ENCODE results near the gene FPGS.

The FPGS gene

DNA sequence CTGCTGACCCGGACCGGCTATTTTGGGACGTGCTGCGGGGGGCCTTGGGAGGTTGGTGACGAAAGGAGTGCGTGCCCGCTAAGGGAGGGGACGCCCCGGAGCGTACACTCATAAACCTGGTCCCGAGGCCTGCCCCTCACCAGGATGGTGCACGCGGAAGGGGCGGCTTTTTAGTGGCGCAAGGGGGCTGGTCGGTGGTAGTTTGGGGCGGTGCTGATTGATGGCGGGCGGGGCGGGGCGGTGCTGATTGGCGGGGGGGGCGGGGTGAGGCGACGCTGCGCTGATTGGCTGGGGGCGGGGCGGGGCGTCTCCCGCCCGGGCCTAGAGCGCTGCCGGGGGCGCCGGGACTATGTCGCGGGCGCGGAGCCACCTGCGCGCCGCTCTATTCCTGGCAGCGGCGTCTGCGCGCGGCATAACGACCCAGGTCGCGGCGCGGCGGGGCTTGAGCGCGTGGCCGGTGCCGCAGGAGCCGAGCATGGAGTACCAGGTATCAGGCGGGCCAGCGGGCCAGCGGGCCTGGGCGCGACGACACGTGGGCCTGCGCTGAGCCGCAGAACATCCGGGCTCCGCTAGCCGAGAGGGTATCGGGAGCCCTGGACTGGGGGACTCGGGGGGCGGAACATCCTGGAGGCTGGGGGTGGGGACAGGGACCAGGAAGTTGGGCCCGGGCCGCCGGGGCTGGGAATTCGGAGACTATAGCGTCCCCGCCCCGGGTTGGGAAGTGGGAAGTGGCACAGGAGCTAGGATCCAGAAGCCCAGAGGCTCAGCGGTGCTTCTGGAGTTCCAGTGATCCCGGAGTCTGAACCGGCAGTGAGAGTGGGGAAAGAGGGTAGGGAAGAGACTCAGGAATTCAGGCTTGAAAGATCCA lies at the start of gene FPGS:
TSS of gene FPGS (plus strand) at position 307 of the 868 bp plus-strand sequence. CDS start at position 350, 43 bp downstream.
- H3K27ac ChIP-seq, result peak within 1 kb of the TSS; percentile 95 to 96
- H3K4me3 ChIP-seq, result peak within 1 kb of the TSS; percentile 75 to 90
- H3K27me3 ChIP-seq, result no peaks in the 10 kb centered on the region
- no peaks in the 10 kb centered on the region for H3K9me3 ChIP-seq
- peaks cover 0 to 42% (median 24%) of the 10 kb centered on the region in 4 donors for H3K4me1 ChIP-seq
- intact Hi-C loops (cut with DNase I; ENCODE audit: low total_unique reads), result no loop called here
- peaks cover 16 to 29% (median 21%) of the 10 kb centered on the region in 3 donors for H3K36me3 ChIP-seq
- TF ChIP-seq, protein P1, sequence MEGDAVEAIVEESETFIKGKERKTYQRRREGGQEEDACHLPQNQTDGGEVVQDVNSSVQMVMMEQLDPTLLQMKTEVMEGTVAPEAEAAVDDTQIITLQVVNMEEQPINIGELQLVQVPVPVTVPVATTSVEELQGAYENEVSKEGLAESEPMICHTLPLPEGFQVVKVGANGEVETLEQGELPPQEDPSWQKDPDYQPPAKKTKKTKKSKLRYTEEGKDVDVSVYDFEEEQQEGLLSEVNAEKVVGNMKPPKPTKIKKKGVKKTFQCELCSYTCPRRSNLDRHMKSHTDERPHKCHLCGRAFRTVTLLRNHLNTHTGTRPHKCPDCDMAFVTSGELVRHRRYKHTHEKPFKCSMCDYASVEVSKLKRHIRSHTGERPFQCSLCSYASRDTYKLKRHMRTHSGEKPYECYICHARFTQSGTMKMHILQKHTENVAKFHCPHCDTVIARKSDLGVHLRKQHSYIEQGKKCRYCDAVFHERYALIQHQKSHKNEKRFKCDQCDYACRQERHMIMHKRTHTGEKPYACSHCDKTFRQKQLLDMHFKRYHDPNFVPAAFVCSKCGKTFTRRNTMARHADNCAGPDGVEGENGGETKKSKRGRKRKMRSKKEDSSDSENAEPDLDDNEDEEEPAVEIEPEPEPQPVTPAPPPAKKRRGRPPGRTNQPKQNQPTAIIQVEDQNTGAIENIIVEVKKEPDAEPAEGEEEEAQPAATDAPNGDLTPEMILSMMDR (IDR thresholded peaks at IDR 0.05), result no peak
- DNase-seq, result peak; percentile 94 to 96

DNA sequence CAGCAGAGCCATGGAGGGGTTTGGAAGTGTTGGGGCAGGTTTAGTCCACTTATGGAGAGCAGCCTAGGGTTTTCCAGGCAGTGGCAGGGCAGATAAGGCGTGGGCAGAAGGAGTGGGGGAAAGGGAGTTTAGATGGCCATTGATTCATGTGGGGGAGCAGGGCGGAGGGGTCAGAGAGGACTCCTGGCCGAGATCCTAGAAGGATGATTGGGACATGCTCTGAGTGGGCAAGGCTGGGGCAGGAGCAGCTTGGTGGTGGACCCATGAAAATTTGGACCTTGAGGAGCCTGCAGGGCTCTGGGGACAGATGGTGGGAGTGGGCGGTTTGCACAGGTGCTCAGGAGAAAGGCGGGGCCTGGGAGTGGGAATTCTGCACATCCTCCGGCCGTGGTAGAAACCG lies 49.5 kb upstream of the FPGS start:
- DNase-seq, result no peak
- Histone ChIP-seq H3K27ac (no peak overlapping the region), H3K4me3 (no peak overlapping the region), H3K27me3 (peaks cover 0 to 53% of the 10 kb centered on the region in 2 donors), H3K36me3 (peaks cover 0 to 11% (median 9%) of the 10 kb centered on the region in 3 donors), H3K9me3 (no peaks in the 10 kb centered on the region), H3K4me1 (peaks cover 0 to 15% (median 9%) of the 10 kb centered on the region in 4 donors)
- TF ChIP-seq, protein P1 (IDR thresholded peaks at IDR 0.05), result no peak
- intact Hi-C loops (cut with DNase I; ENCODE audit: low total_unique reads), result no loop called here

GRCh38 chr9:127753622-127754021 lies 49.1 kb upstream of the FPGS start:
- Histone ChIP-seq H3K27me3 (peaks cover 0 to 53% of the 10 kb centered on the region in 2 donors), H3K36me3 (peaks cover 0 to 10% (median 7%) of the 10 kb centered on the region in 3 donors), H3K4me1 (peaks cover 0 to 15% (median 9%) of the 10 kb centered on the region in 4 donors), H3K4me3 (no peak overlapping the region), H3K9me3 (no peaks in the 10 kb centered on the region), H3K27ac (no peak overlapping the region)
- TF ChIP-seq, protein P1 (IDR thresholded peaks at IDR 0.05), result no peak
- intact Hi-C loops (cut with DNase I; ENCODE audit: low total_unique reads), result no loop called here
- DNase-seq, result no peak

DNA sequence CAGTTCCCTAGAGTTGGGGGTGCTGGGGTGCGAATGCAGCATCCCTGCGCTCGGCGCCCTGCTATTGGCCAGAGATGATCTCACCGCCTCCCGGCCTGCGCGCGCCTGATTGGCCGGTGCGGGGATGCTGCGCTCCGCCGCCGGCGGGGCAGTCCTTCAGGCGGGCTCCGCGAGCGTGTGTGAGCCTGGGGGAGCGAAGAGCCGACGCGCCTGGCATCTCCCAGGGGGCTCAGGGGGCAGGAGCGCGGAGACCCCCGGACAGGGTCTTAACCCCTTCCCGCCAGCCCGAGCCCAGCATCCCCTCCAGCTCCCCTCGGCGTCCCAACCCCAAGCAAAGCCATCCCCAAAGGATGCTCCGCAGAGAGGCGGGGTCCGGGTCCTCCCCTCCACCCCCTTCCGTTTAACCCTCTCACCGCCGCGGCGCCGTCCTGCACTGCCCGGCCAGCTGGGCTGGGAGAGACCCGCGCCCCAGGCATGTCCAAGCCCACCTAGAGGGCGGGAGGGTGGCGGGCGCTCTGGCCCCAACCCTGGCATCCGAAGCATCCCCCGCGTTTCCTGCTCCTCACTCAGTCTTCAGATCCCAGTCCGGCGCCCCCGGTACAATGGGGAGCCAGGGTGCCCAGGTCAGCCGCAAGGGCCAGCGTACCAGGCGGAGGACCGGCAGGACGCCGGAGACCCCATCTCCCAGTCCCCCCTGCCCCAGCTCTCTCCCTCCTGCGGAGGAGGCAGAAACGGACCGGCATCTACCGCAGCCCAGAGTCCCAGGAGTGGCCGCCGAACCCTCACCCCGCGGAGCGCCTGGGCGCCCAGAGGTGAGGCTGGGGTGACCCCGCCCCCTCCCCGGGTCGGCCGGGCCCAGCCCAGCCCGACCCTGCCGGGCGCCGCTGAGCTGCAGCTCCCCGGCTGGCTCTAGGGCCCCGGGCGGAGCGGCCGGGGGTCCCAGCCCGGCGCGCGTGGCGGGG lies 48.3 kb upstream of the FPGS start:
- H3K4me3 ChIP-seq, result no peak overlapping the region
- peaks cover 0 to 15% (median 9%) of the 10 kb centered on the region in 4 donors for H3K4me1 ChIP-seq
- DNase-seq, result no peak
- intact Hi-C loops (cut with DNase I; ENCODE audit: low total_unique reads), result no loop called here
- peaks cover 0 to 3% (median 0%) of the 10 kb centered on the region in 3 donors for H3K36me3 ChIP-seq
- H3K27me3 ChIP-seq, result peaks cover 0 to 55% of the 10 kb centered on the region in 2 donors
- no peaks in the 10 kb centered on the region for H3K9me3 ChIP-seq
- H3K27ac ChIP-seq, result no peak overlapping the region
- TF ChIP-seq, protein P1 (IDR thresholded peaks at IDR 0.05), result no peak
